Ascending aorta (tissue), 2 donors: ENCODE measurements around the gene ANGPT4. TPM values are rescaled to one million over a fixed set of nuclear protein-coding genes. Genes with fewer than 3 reads are reported as not detected.

ENCODE experiments used
- DNase-seq, 2 donors: peaks; one replicate each; pipeline ENCODE4 v3.0.0-alpha.2; 2019; ENCODE audit warnings: low spot score in 2 of 2
- H3K27ac ChIP-seq, 2 donors: fragments of 200-600 bp; sonication (generic); one replicate each; pipeline ENCODE4 v1.5.1; 2016 to 2017; ENCODE audit warnings: mild to moderate bottlenecking in 1 of 2
- H3K27me3 ChIP-seq: fragments of 200-600 bp; sonication (generic); one replicate; pipeline ENCODE4 v1.5.1; 2017
- H3K36me3 ChIP-seq, 2 donors: fragments of 200-600 bp; sonication (generic); one replicate each; pipeline ENCODE4 v1.5.1; 2016
- H3K4me1 ChIP-seq, 2 donors: fragments of 200-600 bp; sonication (generic); one replicate each; pipeline ENCODE4 v1.5.1; 2016 to 2017; ENCODE audit warnings: mild to moderate bottlenecking in 1 of 2
- H3K4me3 ChIP-seq, 2 donors: fragments of 200-600 bp; sonication (generic); one replicate each; pipeline ENCODE4 v1.5.1; 2016 to 2017; ENCODE audit warnings: mild to moderate bottlenecking in 1 of 2
- H3K9me3 ChIP-seq, 2 donors: fragments of 200-600 bp; sonication (generic); one replicate each; pipeline ENCODE4 v1.5.1; 2016
- intact Hi-C: fragments of 100-400 bp; cut with DNase I; formaldehyde crosslinking; loops from one replicate; pipeline ENCODE4 v1.15.1; 2023
- total RNA-seq: library from RNA; depleted of rRNA; stranded (reverse); fragments of >200 nt; gene quantifications from one replicate; pipeline ENCODE4 v1.1.0, GENCODE V29; 2016
- TF ChIP-seq, protein P1 (sequence below), 3 experiments: fragments of 200-600 bp in 2 of 3; fragments of 450-650 bp in 1 of 3; sonication (generic) in 2 of 3; IDR thresholded peaks; one replicate each; pipeline ENCODE4 v1.5.1; 2016 to 2019; ENCODE audit warnings: antibody characterized with exemption in 3 of 3, mild to moderate bottlenecking in 1 of 3, moderate library complexity in 1 of 3

ANGPT4 gene
- total RNA-seq, 1 donor from 2014 or later, result 5.7 TPM

- intact Hi-C loops, result no loop called here
- Histone ChIP-seq H3K27ac (no peak overlapping the region), H3K27me3 (no peaks in the 10 kb centered on the region), H3K36me3 (no peaks in the 10 kb centered on the region), H3K9me3 (no peaks in the 10 kb centered on the region), H3K4me3 (no peak overlapping the region), H3K4me1 (no peaks in the 10 kb centered on the region)
- TF ChIP-seq, protein P1, sequence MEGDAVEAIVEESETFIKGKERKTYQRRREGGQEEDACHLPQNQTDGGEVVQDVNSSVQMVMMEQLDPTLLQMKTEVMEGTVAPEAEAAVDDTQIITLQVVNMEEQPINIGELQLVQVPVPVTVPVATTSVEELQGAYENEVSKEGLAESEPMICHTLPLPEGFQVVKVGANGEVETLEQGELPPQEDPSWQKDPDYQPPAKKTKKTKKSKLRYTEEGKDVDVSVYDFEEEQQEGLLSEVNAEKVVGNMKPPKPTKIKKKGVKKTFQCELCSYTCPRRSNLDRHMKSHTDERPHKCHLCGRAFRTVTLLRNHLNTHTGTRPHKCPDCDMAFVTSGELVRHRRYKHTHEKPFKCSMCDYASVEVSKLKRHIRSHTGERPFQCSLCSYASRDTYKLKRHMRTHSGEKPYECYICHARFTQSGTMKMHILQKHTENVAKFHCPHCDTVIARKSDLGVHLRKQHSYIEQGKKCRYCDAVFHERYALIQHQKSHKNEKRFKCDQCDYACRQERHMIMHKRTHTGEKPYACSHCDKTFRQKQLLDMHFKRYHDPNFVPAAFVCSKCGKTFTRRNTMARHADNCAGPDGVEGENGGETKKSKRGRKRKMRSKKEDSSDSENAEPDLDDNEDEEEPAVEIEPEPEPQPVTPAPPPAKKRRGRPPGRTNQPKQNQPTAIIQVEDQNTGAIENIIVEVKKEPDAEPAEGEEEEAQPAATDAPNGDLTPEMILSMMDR (IDR thresholded peaks at IDR 0.05), result no peak
- no peak for DNase-seq
Measured at GRCh38 chr20:821046-821730, 94.9 kb downstream of the ANGPT4 start.

GRCh38 chr20:820323-820953, 95.7 kb downstream of the ANGPT4 start:
- no peaks in the 10 kb centered on the region for H3K27me3 ChIP-seq
- no peak overlapping the region for H3K4me3 ChIP-seq
- TF ChIP-seq, protein P1 (IDR thresholded peaks at IDR 0.05), result no peak
- H3K9me3 ChIP-seq, result no peaks in the 10 kb centered on the region
- H3K36me3 ChIP-seq, result no peaks in the 10 kb centered on the region
- intact Hi-C loops, result no loop called here
- no peak overlapping the region for H3K27ac ChIP-seq
- no peaks in the 10 kb centered on the region for H3K4me1 ChIP-seq
- DNase-seq, result no peak

Other genes starting within 250 kb of the ANGPT4 start
- not detected for gene SCRT2, start 240.5 kb downstream of the ANGPT4 start, total RNA-seq
- gene SLC52A3, start 147.8 kb downstream of the ANGPT4 start, total RNA-seq, result 3.0 TPM
- gene FAM110A, start 82.6 kb downstream of the ANGPT4 start, total RNA-seq, result 9.7 TPM
- gene RSPO4, start 86.0 kb upstream of the ANGPT4 start, total RNA-seq, result 1.4 TPM
- 46.8 TPM for gene PSMF1, start 202.3 kb upstream of the ANGPT4 start, total RNA-seq